ENCODE results near the gene GPR142.

GPR142 gene

GRCh38 chr17:74415608-74416396 is 48.5 kb downstream of the GPR142 start:
- H3K79me2 ChIP-seq (ENCODE audit: insufficient read depth, low read length) = no peaks in the 10 kb centered on the region
- no peak overlapping the region for H3K4me2 ChIP-seq (ENCODE audit: low read depth, low read length, poor library complexity, severe bottlenecking)
- no peaks in the 10 kb centered on the region for H3K36me3 ChIP-seq (ENCODE audit: insufficient read depth, low read length)
- no peak overlapping the region for H3K9ac ChIP-seq (ENCODE audit: low read depth, low read length, poor library complexity, severe bottlenecking)
- H3K4me3 ChIP-seq (ENCODE audit: low read length, poor library complexity, severe bottlenecking) = no peak overlapping the region
- no peaks in the 10 kb centered on the region for H3K27me3 ChIP-seq (ENCODE audit: insufficient read depth, low read length, poor library complexity, severe bottlenecking)
- H3F3A ChIP-seq (ENCODE audit: low read depth) = no peaks in the 10 kb centered on the region
- no peaks in the 10 kb centered on the region for H3K9me2 ChIP-seq (replicated peaks; ENCODE audit: low read depth, low read length)
- H4K20me1 ChIP-seq (ENCODE audit: insufficient read depth, low read length, poor library complexity, severe bottlenecking) = no peaks in the 10 kb centered on the region
- TF ChIP-seq CTCF (conservative IDR thresholded peaks at IDR 0.05; ENCODE audit: low read length) (no peak), EZH2phosphoT487 (IDR thresholded peaks at IDR 0.05; ENCODE audit: borderline replicate concordance) (no peak)
- no peaks in the 10 kb centered on the region for H3K9me3 ChIP-seq (ENCODE audit: insufficient read depth, low read depth, low read length)
- no peak overlapping the region for H2AFZ ChIP-seq (ENCODE audit: low read length)
- peaks cover under 1% of the 10 kb centered on the region for H3K4me1 ChIP-seq (ENCODE audit: insufficient read depth, low read length, poor library complexity, severe bottlenecking)

- no peak for TF ChIP-seq EZH2phosphoT487 (IDR thresholded peaks at IDR 0.05; ENCODE audit: borderline replicate concordance)
- no peak for TF ChIP-seq CTCF (conservative IDR thresholded peaks at IDR 0.05; ENCODE audit: low read length)
- H3K27me3 ChIP-seq (ENCODE audit: insufficient read depth, low read length, poor library complexity, severe bottlenecking) = no peaks in the 10 kb centered on the region
- H3K9ac ChIP-seq (ENCODE audit: low read depth, low read length, poor library complexity, severe bottlenecking) = no peak overlapping the region
- no peaks in the 10 kb centered on the region for H3F3A ChIP-seq (ENCODE audit: low read depth)
- H3K4me3 ChIP-seq (ENCODE audit: low read length, poor library complexity, severe bottlenecking) = no peak overlapping the region
- H3K36me3 ChIP-seq (ENCODE audit: insufficient read depth, low read length) = no peaks in the 10 kb centered on the region
- H2AFZ ChIP-seq (ENCODE audit: low read length) = no peak overlapping the region
- no peaks in the 10 kb centered on the region for H3K79me2 ChIP-seq (ENCODE audit: insufficient read depth, low read length)
- H3K4me1 ChIP-seq (ENCODE audit: insufficient read depth, low read length, poor library complexity, severe bottlenecking) = no peaks in the 10 kb centered on the region
- H3K9me2 ChIP-seq (replicated peaks; ENCODE audit: low read depth, low read length) = no peaks in the 10 kb centered on the region
- no peaks in the 10 kb centered on the region for H3K9me3 ChIP-seq (ENCODE audit: insufficient read depth, low read depth, low read length)
- H4K20me1 ChIP-seq (ENCODE audit: insufficient read depth, low read length, poor library complexity, severe bottlenecking) = no peaks in the 10 kb centered on the region
- H3K4me2 ChIP-seq (ENCODE audit: low read depth, low read length, poor library complexity, severe bottlenecking) = no peak overlapping the region
Observed at GRCh38 chr17:74417178-74418045, 50.1 kb downstream of the GPR142 start.

- no peaks in the 10 kb centered on the region for H3K27me3 ChIP-seq (ENCODE audit: insufficient read depth, low read length, poor library complexity, severe bottlenecking)
- no peak overlapping the region for H3K4me3 ChIP-seq (ENCODE audit: low read length, poor library complexity, severe bottlenecking)
- H3K9me2 ChIP-seq (replicated peaks; ENCODE audit: low read depth, low read length) = no peaks in the 10 kb centered on the region
- no peak overlapping the region for H2AFZ ChIP-seq (ENCODE audit: low read length)
- no peaks in the 10 kb centered on the region for H3F3A ChIP-seq (ENCODE audit: low read depth)
- H3K4me1 ChIP-seq (ENCODE audit: insufficient read depth, low read length, poor library complexity, severe bottlenecking) = no peaks in the 10 kb centered on the region
- H3K4me2 ChIP-seq (ENCODE audit: low read depth, low read length, poor library complexity, severe bottlenecking) = no peak overlapping the region
- TF ChIP-seq EZH2phosphoT487 (IDR thresholded peaks at IDR 0.05; ENCODE audit: borderline replicate concordance) = no peak
- no peak for TF ChIP-seq CTCF (conservative IDR thresholded peaks at IDR 0.05; ENCODE audit: low read length)
- no peaks in the 10 kb centered on the region for H3K36me3 ChIP-seq (ENCODE audit: insufficient read depth, low read length)
- no peaks in the 10 kb centered on the region for H4K20me1 ChIP-seq (ENCODE audit: insufficient read depth, low read length, poor library complexity, severe bottlenecking)
- no peaks in the 10 kb centered on the region for H3K9me3 ChIP-seq (ENCODE audit: insufficient read depth, low read depth, low read length)
- no peaks in the 10 kb centered on the region for H3K79me2 ChIP-seq (ENCODE audit: insufficient read depth, low read length)
- H3K9ac ChIP-seq (ENCODE audit: low read depth, low read length, poor library complexity, severe bottlenecking) = no peak overlapping the region
Observed at GRCh38 chr17:74419928-74420411, 52.7 kb downstream of the GPR142 start.
